ENCODE measurements around the gene C10orf71.

Gene C10orf71

DNA sequence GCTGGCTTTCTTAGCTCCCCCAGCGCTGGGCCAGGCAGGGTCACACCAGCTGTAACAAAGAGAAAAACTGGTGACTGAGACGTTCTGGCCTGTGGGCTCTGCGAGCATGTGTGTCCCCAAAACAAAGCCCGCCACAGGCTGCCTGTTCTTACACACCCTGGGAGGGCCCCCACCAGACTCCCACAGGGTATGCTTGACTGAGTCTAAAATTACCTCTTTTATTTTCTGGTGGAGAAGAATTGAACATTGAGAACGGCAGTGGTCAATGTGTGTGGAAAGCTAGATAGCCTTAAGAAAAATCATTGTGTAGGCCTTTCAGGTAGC lies 808 bp downstream of the C10orf71 start:
- no peak for DNase-seq
- TF ChIP-seq, protein P1, sequence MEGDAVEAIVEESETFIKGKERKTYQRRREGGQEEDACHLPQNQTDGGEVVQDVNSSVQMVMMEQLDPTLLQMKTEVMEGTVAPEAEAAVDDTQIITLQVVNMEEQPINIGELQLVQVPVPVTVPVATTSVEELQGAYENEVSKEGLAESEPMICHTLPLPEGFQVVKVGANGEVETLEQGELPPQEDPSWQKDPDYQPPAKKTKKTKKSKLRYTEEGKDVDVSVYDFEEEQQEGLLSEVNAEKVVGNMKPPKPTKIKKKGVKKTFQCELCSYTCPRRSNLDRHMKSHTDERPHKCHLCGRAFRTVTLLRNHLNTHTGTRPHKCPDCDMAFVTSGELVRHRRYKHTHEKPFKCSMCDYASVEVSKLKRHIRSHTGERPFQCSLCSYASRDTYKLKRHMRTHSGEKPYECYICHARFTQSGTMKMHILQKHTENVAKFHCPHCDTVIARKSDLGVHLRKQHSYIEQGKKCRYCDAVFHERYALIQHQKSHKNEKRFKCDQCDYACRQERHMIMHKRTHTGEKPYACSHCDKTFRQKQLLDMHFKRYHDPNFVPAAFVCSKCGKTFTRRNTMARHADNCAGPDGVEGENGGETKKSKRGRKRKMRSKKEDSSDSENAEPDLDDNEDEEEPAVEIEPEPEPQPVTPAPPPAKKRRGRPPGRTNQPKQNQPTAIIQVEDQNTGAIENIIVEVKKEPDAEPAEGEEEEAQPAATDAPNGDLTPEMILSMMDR (IDR thresholded peaks at IDR 0.05; ENCODE audit: low read depth, low read length), result no peak
- no peak overlapping the region for H3K4me3 ChIP-seq (ENCODE audit: low read depth, low read length)
- no peaks in the 10 kb centered on the region for H3K9me3 ChIP-seq
- no peaks in the 10 kb centered on the region for H3K36me3 ChIP-seq
- no peaks in the 10 kb centered on the region for H3K4me1 ChIP-seq
- H3K27me3 ChIP-seq, result no peaks in the 10 kb centered on the region

DNA sequence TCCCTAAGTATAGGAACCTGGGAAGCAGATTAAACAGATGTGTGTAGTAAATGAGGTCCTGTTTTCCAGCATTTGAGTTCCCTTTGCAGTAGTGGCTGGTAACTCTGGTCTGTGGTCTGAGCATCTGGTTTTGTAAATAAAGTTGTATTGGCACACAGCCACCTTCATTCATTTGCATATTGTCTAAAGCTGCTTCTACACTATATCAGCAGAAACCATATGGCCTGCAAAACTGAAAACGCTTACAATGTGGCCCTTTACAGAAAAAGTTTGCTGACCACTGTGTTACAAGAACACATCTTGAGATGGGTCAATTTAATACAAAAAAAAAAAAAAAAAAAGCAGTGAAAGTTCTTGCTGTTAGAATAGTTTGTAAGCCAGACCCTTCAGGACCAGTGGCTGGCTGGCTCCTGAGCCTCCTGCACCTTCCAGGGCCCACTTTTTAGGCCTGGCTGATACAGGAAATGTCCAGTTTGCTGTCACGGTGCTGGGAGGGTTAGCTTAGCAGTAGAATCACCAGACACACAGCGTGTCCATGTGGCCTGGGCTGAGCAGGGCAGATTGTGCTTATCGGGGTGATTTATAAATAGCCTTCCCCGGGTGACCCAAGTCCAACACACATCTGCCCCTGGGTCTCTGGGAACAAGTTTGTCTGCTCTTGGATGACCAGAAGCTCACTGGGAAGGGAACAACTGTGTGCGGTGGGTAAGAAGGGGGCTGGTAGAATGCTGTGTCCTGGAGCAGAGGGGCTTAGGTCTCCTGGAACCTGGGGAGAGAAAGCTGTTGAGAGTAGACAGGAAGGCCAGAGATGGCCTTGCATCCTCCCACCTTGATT lies 1.4 kb downstream of the C10orf71 start:
- H3K4me3 ChIP-seq (ENCODE audit: low read depth, low read length), result no peak overlapping the region
- H3K27me3 ChIP-seq, result no peaks in the 10 kb centered on the region
- no peaks in the 10 kb centered on the region for H3K9me3 ChIP-seq
- no peak for DNase-seq
- H3K36me3 ChIP-seq, result no peaks in the 10 kb centered on the region
- TF ChIP-seq, protein P1 (IDR thresholded peaks at IDR 0.05; ENCODE audit: low read depth, low read length), result no peak
- no peaks in the 10 kb centered on the region for H3K4me1 ChIP-seq

DNA sequence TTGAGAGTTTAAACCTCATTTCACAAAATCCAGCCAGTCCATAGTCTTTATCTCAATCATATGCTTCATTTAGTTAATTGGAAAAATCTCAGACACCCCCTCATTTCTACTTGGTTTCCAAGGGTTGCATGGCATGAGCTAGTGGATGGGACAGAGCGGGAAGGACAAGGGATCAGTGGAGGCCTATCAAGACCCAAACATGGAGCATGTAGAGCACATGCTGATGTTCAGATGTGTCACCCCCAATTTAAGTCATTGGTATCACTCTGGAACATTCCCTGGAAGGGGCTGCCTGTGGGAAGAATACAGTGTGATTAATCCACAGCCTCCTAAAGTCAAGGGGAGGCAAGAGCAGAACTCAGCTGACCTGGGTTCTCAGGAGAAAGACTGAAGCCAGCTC lies 2.3 kb downstream of the C10orf71 start:
- Histone ChIP-seq H3K4me3 (ENCODE audit: low read depth, low read length) (no peak overlapping the region), H3K27me3 (no peaks in the 10 kb centered on the region), H3K4me1 (no peaks in the 10 kb centered on the region), H3K36me3 (no peaks in the 10 kb centered on the region), H3K9me3 (no peaks in the 10 kb centered on the region)
- DNase-seq, result no peak
- TF ChIP-seq, protein P1 (IDR thresholded peaks at IDR 0.05; ENCODE audit: low read depth, low read length), result no peak

DNA sequence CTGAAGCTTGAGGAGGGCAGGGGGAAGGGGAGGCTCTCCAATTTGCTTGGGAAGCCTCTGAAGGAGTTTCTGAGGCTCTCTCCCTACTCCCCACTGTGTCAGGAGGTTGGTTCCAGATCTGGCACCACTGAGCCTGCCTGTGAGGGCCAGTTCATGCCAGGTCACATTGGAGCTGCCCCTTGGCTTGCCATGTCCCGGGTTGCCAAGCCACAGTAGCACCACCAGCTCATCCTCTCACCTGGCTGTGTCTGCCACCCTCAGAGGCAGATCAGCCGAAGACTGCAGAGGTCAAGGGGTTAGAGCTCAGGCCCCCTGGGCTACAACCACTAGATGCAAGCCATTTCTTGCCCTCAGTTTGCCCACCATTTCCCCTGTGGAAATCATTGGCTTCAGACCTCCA lies 3.1 kb downstream of the C10orf71 start:
- Histone ChIP-seq H3K9me3 (no peaks in the 10 kb centered on the region), H3K36me3 (no peaks in the 10 kb centered on the region), H3K4me1 (no peaks in the 10 kb centered on the region), H3K4me3 (ENCODE audit: low read depth, low read length) (no peak overlapping the region), H3K27me3 (no peaks in the 10 kb centered on the region)
- TF ChIP-seq, protein P1 (IDR thresholded peaks at IDR 0.05; ENCODE audit: low read depth, low read length), result no peak
- no peak for DNase-seq

DNA sequence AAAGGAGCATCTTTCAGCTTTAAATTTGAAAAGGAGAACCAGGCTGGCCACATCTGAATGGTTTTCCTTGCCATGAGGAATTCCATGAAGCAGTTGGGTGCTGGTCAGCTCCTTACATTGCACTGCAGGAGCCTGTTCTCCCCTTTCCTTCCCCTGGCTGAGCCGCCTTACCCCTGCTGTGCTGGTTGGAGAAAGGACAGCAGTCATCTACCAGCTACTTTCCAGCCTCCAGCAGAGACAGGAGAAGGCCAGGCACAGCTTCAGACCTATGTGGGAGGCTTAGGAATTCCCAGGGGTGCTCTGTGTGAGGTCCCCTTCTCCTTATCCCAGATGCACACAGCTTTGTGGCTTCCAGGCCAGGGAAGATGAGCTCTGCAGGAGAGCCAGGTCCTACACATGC lies 4.7 kb downstream of the C10orf71 start:
- Histone ChIP-seq H3K4me1 (no peaks in the 10 kb centered on the region), H3K4me3 (ENCODE audit: low read depth, low read length) (no peak overlapping the region), H3K36me3 (no peaks in the 10 kb centered on the region), H3K27me3 (no peaks in the 10 kb centered on the region), H3K9me3 (no peaks in the 10 kb centered on the region)
- TF ChIP-seq, protein P1 (IDR thresholded peaks at IDR 0.05; ENCODE audit: low read depth, low read length), result no peak
- DNase-seq, result no peak

DNA sequence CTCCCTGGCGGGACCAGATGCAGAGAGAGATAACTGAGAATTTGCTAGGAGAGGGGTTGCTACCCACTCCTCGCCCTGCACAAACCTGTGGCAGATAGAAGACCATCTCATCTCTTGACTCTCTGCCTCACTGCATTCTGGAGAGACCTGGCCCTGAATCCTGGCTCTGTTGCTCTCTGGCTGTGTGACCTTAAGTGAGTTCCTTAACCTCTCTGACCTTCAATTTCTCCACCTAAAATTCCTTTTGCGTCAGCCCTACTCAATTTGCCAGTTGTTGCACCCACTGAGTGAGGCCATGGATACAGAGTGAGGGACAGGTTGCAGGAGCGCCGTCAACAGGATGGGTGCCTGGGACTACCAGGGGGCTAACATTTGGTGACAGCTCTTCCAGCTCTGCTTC lies 5.2 kb downstream of the C10orf71 start:
- DNase-seq, result no peak
- no peaks in the 10 kb centered on the region for H3K27me3 ChIP-seq
- H3K4me3 ChIP-seq (ENCODE audit: low read depth, low read length), result no peak overlapping the region
- H3K9me3 ChIP-seq, result no peaks in the 10 kb centered on the region
- TF ChIP-seq, protein P1 (IDR thresholded peaks at IDR 0.05; ENCODE audit: low read depth, low read length), result no peak
- no peaks in the 10 kb centered on the region for H3K36me3 ChIP-seq
- no peaks in the 10 kb centered on the region for H3K4me1 ChIP-seq

Measured in BE2C (cell line).